GM21447 (cell line): ENCODE measurements around the gene COQ5.
A peak's percentile ranks its signal among the peaks of the same experiment; 100 is the strongest.
"Not testable (repeated sequence)": the region's sequence is repeated elsewhere in the genome, so short reads cannot be mapped to it uniquely, and the experiment has no call there.

Experiments
- ATAC-seq: cut with Tn5 transposase; IDR thresholded peaks from one replicate; pipeline ENCODE4 v1.9.1; 2021; ENCODE audit not compliant: unreplicated experiment

The COQ5 gene

GRCh38 chr12:120529641-120530417 is 871 bp upstream of the COQ5 start:
- ATAC-seq = no peak

GRCh38 chr12:120522568-120522967 is 6.4 kb downstream of the COQ5 start:
- no peak for ATAC-seq

- ATAC-seq = not testable (repeated sequence)
Measured at GRCh38 chr12:120519324-120519723, 9.6 kb downstream of the COQ5 start.

GRCh38 chr12:120515496-120515895 is 13.5 kb downstream of the COQ5 start:
- ATAC-seq = no peak

- no peak for ATAC-seq
Measured at GRCh38 chr12:120514002-120514401, 15.0 kb downstream of the COQ5 start.

- ATAC-seq = no peak
Measured at GRCh38 chr12:120508537-120508936, 20.4 kb downstream of the COQ5 start.

- no peak for ATAC-seq
Measured at GRCh38 chr12:120504587-120504986, 24.4 kb downstream of the COQ5 start.

- ATAC-seq = no peak
Measured at GRCh38 chr12:120500581-120500980, 28.4 kb downstream of the COQ5 start.

- no peak for ATAC-seq
Measured at GRCh38 chr12:120498870-120499515, 30.0 kb downstream of the COQ5 start.

GRCh38 chr12:120497524-120498150 is 31.3 kb downstream of the COQ5 start:
- ATAC-seq = no peak

- ATAC-seq = peak; percentile 21
Measured at GRCh38 chr12:120496413-120497340, 32.3 kb downstream of the COQ5 start.

- peak; percentile 94 for ATAC-seq
Measured at GRCh38 chr12:120495731-120496412, 33.1 kb downstream of the COQ5 start, which contains the start of gene DYNLL1. DYNLL1 (plus strand) TSS chr12:120496113; CDS start chr12:120496422, 309 bp downstream.

GRCh38 chr12:120495186-120495730 is 33.7 kb downstream of the COQ5 start:
- ATAC-seq = no peak

GRCh38 chr12:120490833-120491512 is 38.0 kb downstream of the COQ5 start:
- ATAC-seq = no peak

GRCh38 chr12:120490325-120490724 is 38.6 kb downstream of the COQ5 start:
- no peak for ATAC-seq

- ATAC-seq = no peak
Measured at GRCh38 chr12:120489018-120489417, 39.9 kb downstream of the COQ5 start.

GRCh38 chr12:120488057-120488640 is 40.8 kb downstream of the COQ5 start:
- ATAC-seq = no peak

GRCh38 chr12:120487552-120487951 is 41.4 kb downstream of the COQ5 start:
- not testable (repeated sequence) for ATAC-seq
